GM12878 (cell line): ENCODE measurements around the gene WNK2. TPM values are rescaled to one million over a fixed set of nuclear protein-coding genes. Genes with fewer than 3 reads are reported as not detected.

Experiments used
- ATAC-seq: fragments of 200-7000 bp; cut with Tn5 transposase; 3 replicates; pipeline ENCODE4 v1.9.1; 2020; ENCODE audit warnings: mild to moderate bottlenecking, moderate library complexity
- BruUV-seq: library from RNA; stranded (reverse); fragments of 400-500 nt; replicated peaks from 2 replicates; lab custom pipeline; 2021; lab: Mats Ljungman, UMichigan
- CTCF ChIA-PET: fragments of 300-600 bp; sonication (Branson Sonifier 250); formaldehyde crosslinking; extraction: SDS; loops from one replicate; lab custom pipeline; 2021; ENCODE audit warnings: inconsistent platforms; lab: Yijun Ruan, JAX
- POLR2A ChIA-PET: fragments of 350-600 bp; formaldehyde crosslinking; extraction: SDS; loops from one replicate; lab custom pipeline; 2021; ENCODE audit warnings: inconsistent platforms; lab: Charles Lee
- RAD21 ChIA-PET: fragments of 300-600 bp; sonication (Branson Sonifier 250); formaldehyde crosslinking; loops from one replicate; lab custom pipeline; 2023; ENCODE audit warnings: antibody characterized with exemption; ENCODE audit not compliant: unreplicated experiment; lab: Charles Lee
- SMC1A ChIA-PET: fragments of 300-600 bp; sonication (Branson Sonifier 250); formaldehyde crosslinking; loops from one replicate; lab custom pipeline; 2023; ENCODE audit not compliant: unreplicated experiment, uncharacterized antibody; lab: Charles Lee
- DNase-seq: peaks from one replicate; pipeline ENCODE4 v3.0.0-alpha.2; 2011; ENCODE audit warnings: low read depth, low spot score
- FAIRE-seq: peaks from 3 replicates; lab custom pipeline; 2011; peaks lifted over from hg19 to GRCh38; lab: Jason Lieb, UNC
- H2AFZ ChIP-seq: 2 replicates; pipeline ENCODE4 v1.6.0; 2011; ENCODE audit warnings: low read depth, low read length, control low read depth; ENCODE audit not compliant: control insufficient read depth
- H3K27ac ChIP-seq: 2 replicates; pipeline ENCODE4 v1.5.1; 2011; ENCODE audit warnings: control low read depth; ENCODE audit not compliant: control insufficient read depth, insufficient read depth
- H3K27me3 ChIP-seq, 2 experiments: replicated peaks in 1 of 2; 2 replicates each; pipeline versions ENCODE4 v1.6.0 to v1.6.1; 2011; ENCODE audit warnings: low read length in 1 of 2; ENCODE audit not compliant: control insufficient read depth in 2 of 2, insufficient read depth in 2 of 2
- H3K36me3 ChIP-seq, 2 experiments: 2 replicates each; pipeline ENCODE4 v1.5.1; 2011; ENCODE audit warnings: low read length in 1 of 2; ENCODE audit not compliant: control insufficient read depth in 2 of 2, insufficient read depth in 2 of 2
- H3K4me1 ChIP-seq: 2 replicates; pipeline ENCODE4 v1.6.1; 2011; ENCODE audit warnings: mild to moderate bottlenecking, low read length, moderate library complexity, mixed read lengths; ENCODE audit not compliant: control insufficient read depth, insufficient read depth
- H3K4me2 ChIP-seq: 2 replicates; pipeline ENCODE4 v1.6.0; 2011; ENCODE audit warnings: control low read depth; ENCODE audit not compliant: control insufficient read depth, insufficient read depth
- H3K4me3 ChIP-seq: fragments of 200-600 bp; sonication (generic); 2 replicates; pipeline ENCODE4 v1.5.1; 2016
- H3K79me2 ChIP-seq: 2 replicates; pipeline ENCODE4 v1.6.0; 2011; ENCODE audit warnings: low read length; ENCODE audit not compliant: control insufficient read depth, insufficient read depth
- H3K9ac ChIP-seq: 2 replicates; pipeline ENCODE4 v1.8.0; 2011; ENCODE audit warnings: low read length, control low read depth, mixed read lengths; ENCODE audit not compliant: control insufficient read depth, insufficient read depth
- H3K9me3 ChIP-seq: replicated peaks from 3 replicates; pipeline ENCODE4 v1.5.1; 2011; ENCODE audit warnings: mild to moderate bottlenecking, low read length; ENCODE audit not compliant: control insufficient read depth, insufficient read depth
- H4K20me1 ChIP-seq: 2 replicates; pipeline ENCODE4 v1.6.0; 2011; ENCODE audit not compliant: control insufficient read depth, insufficient read depth
- BHLHE40 ChIP-seq, 2 experiments: fragments of 450-650 bp in 1 of 2; IDR thresholded peaks; 2 replicates each; pipeline ENCODE4 v1.6.1; 2011 to 2017; ENCODE audit warnings: low read depth in 2 of 2, borderline replicate concordance in 1 of 2, improper control_type of control experiment in 1 of 2, low read length in 1 of 2, mild to moderate bottlenecking in 1 of 2
- CREB1 ChIP-seq: IDR thresholded peaks from 2 replicates; pipeline ENCODE4 v1.6.1; 2012; ENCODE audit warnings: low read depth, mild to moderate bottlenecking, inconsistent platforms
- E4F1 ChIP-seq: fragments of 450-650 bp; IDR thresholded peaks from 2 replicates; pipeline ENCODE4 v1.6.1; 2018; ENCODE audit warnings: borderline replicate concordance, mild to moderate bottlenecking; ENCODE audit not compliant: partially characterized antibody
- EZH2 ChIP-seq: IDR thresholded peaks from 2 replicates; pipeline ENCODE4 v1.6.1; 2012; ENCODE audit warnings: low read depth, mild to moderate bottlenecking, control low read depth, inconsistent platforms, low read length, borderline replicate concordance; ENCODE audit not compliant: control insufficient read depth
- IRF3 ChIP-seq: fragments of 450-650 bp; IDR thresholded peaks from 2 replicates; pipeline ENCODE4 v1.6.1; 2014; ENCODE audit warnings: mild to moderate bottlenecking
- RCOR1 ChIP-seq: conservative IDR thresholded peaks from 2 replicates; pipeline ENCODE4 v1.6.1; 2012; ENCODE audit warnings: low read depth, low read length, improper control_type of control experiment
- RELB ChIP-seq: fragments of 450-650 bp; IDR thresholded peaks from 2 replicates; pipeline ENCODE4 v1.6.1; 2017; ENCODE audit warnings: low read depth, mild to moderate bottlenecking, moderate library complexity
- SMARCA5 ChIP-seq: fragments of 450-650 bp; IDR thresholded peaks from 2 replicates; pipeline ENCODE4 v1.6.1; 2017; ENCODE audit warnings: mild to moderate bottlenecking
- STAT1 ChIP-seq: fragments of 450-650 bp; conservative IDR thresholded peaks from 2 replicates; pipeline ENCODE4 v1.6.1; 2014; ENCODE audit warnings: antibody characterized with exemption, mild to moderate bottlenecking
- TCF12 ChIP-seq: IDR thresholded peaks from 2 replicates; pipeline ENCODE4 v1.6.1; 2011; ENCODE audit warnings: low read depth, mild to moderate bottlenecking, low read length
- WGBS: methylation state at CpG from one replicate; pipeline ENCODE4 v1.1.6; 2016; ENCODE audit warnings: low lambda C conversion rate; ENCODE audit not compliant: insufficient replicate concordance, insufficient coverage; ENCODE audit errors: missing lambda C conversion rate; 5-methylcytosine and 5-hydroxymethylcytosine counted together
- in situ Hi-C: fragments of 300-500 bp; cut with MboI; formaldehyde crosslinking; loops from 9 replicates; pipeline ENCODE4 v1.14.3; 2018; ENCODE audit warnings: mixed read lengths
- intact Hi-C: fragments of 100-400 bp; cut with micrococcal nuclease; formaldehyde crosslinking; loops from one replicate; pipeline ENCODE4 v1.14.2; 2022; ENCODE audit not compliant: unreplicated experiment
- polyA plus RNA-seq, 11 experiments: library from polyadenylated mRNA; depleted of rRNA in 4 of 11; unstranded in 6 of 11; stranded (reverse) in 5 of 11; fragments of >200 nt; fragmentation: Nextera tagmentation in 4 of 11; fragmentation: Illumina TruSeq in 1 of 11; extraction: Ambion mirVana in 4 of 11; extraction: Trizol in 1 of 11; gene quantifications; 1 replicate in 1 of 11; 2 replicates in 10 of 11; pipeline versions ENCODE4 v1.2.1 to v1.2.3, GENCODE V29; 2011 to 2016; ENCODE audit warnings: inconsistent platforms in 2 of 11, missing spikeins in 2 of 11, low read depth in 1 of 11
- total RNA-seq, 4 experiments: library from RNA; depleted of rRNA in 3 of 4; stranded (reverse); fragments of >200 nt in 3 of 4; fragmentation: Illumina TruSeq in 1 of 4; extraction: Trizol in 1 of 4; gene quantifications; 2 replicates each; pipeline versions ENCODE4 v1.2.1 to v1.2.3, GENCODE V29; 2013 to 2021
- TF ChIP-seq, protein P1 (sequence below): fragments of 150-350 bp; IDR thresholded peaks from 2 replicates; pipeline ENCODE4 v1.6.1; 2014; ENCODE audit warnings: mild to moderate bottlenecking, low read depth, low read length
- TF ChIP-seq, protein P2 (sequence below): fragments of 450-650 bp; IDR thresholded peaks from 2 replicates; pipeline ENCODE4 v1.6.1; 2017; ENCODE audit warnings: mild to moderate bottlenecking, moderate library complexity

The WNK2 gene
- total and polyA plus RNA-seq, 10 of the 15 experiments (the other 5 are each of a cell fraction or from before 2014, with no cell fraction given), result 0.15 TPM; not detected in 9

DNA sequence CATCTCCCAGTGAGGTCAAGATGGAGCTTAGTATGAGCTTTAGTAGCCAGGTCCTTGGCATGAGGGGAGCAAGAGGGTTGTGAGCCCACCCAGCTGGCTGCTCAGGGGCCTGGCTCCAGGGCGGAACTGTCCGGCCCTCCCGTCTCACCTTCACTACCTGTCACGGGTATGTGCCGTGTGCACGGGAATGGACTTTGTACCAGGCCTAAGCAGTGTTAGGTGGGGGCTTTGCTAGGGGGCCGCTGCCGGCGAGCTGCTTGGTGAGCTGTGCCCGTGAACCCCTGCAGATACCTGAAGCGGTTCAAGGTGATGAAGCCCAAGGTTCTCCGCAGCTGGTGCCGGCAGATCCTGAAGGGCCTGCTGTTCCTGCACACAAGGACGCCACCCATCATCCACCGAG is 46.7 kb downstream of the WNK2 start:
- Histone ChIP-seq H3K4me1 (no peaks in the 10 kb centered on the region), H3K79me2 (no peaks in the 10 kb centered on the region), H3K4me2 (no peak overlapping the region), H3K9ac (no peak overlapping the region), H4K20me1 (no peaks in the 10 kb centered on the region), H3K36me3 (no peaks in the 10 kb centered on the region), H3K4me3 (no peak overlapping the region), H3K27me3 (peaks cover 0 to 4% of the 10 kb centered on the region in 2 experiments; a peak in 3 of 4 replicates), H3K27ac (no peak overlapping the region), H3K9me3 (no peaks in the 10 kb centered on the region), H2AFZ (no peak overlapping the region)
- no TSS peak for BruUV-seq
- RAD21 ChIA-PET, result interaction anchor here (0.9 kb wide), 1 partner anchor 227 kb away, joined by 3 read pairs; no protein-coding TSS in a partner anchor
- intact Hi-C loops, result no loop called here
- SMC1A ChIA-PET, result no interaction called here
- POLR2A ChIA-PET, result no interaction called here
- no peak for DNase-seq
- FAIRE-seq, result no peak
- in situ Hi-C loops, result no loop called here
- ATAC-seq, result no peak
- 53% methylated on average over 15 of the region's 15 CpGs for WGBS
- CTCF ChIA-PET, result no interaction called here
- TF ChIP-seq RELB, result no peak
- TF ChIP-seq, protein P1, sequence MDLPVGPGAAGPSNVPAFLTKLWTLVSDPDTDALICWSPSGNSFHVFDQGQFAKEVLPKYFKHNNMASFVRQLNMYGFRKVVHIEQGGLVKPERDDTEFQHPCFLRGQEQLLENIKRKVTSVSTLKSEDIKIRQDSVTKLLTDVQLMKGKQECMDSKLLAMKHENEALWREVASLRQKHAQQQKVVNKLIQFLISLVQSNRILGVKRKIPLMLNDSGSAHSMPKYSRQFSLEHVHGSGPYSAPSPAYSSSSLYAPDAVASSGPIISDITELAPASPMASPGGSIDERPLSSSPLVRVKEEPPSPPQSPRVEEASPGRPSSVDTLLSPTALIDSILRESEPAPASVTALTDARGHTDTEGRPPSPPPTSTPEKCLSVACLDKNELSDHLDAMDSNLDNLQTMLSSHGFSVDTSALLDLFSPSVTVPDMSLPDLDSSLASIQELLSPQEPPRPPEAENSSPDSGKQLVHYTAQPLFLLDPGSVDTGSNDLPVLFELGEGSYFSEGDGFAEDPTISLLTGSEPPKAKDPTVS, result no peak
- TF ChIP-seq SMARCA5, result no peak
- TF ChIP-seq CREB1, result no peak
- TF ChIP-seq, protein P2, sequence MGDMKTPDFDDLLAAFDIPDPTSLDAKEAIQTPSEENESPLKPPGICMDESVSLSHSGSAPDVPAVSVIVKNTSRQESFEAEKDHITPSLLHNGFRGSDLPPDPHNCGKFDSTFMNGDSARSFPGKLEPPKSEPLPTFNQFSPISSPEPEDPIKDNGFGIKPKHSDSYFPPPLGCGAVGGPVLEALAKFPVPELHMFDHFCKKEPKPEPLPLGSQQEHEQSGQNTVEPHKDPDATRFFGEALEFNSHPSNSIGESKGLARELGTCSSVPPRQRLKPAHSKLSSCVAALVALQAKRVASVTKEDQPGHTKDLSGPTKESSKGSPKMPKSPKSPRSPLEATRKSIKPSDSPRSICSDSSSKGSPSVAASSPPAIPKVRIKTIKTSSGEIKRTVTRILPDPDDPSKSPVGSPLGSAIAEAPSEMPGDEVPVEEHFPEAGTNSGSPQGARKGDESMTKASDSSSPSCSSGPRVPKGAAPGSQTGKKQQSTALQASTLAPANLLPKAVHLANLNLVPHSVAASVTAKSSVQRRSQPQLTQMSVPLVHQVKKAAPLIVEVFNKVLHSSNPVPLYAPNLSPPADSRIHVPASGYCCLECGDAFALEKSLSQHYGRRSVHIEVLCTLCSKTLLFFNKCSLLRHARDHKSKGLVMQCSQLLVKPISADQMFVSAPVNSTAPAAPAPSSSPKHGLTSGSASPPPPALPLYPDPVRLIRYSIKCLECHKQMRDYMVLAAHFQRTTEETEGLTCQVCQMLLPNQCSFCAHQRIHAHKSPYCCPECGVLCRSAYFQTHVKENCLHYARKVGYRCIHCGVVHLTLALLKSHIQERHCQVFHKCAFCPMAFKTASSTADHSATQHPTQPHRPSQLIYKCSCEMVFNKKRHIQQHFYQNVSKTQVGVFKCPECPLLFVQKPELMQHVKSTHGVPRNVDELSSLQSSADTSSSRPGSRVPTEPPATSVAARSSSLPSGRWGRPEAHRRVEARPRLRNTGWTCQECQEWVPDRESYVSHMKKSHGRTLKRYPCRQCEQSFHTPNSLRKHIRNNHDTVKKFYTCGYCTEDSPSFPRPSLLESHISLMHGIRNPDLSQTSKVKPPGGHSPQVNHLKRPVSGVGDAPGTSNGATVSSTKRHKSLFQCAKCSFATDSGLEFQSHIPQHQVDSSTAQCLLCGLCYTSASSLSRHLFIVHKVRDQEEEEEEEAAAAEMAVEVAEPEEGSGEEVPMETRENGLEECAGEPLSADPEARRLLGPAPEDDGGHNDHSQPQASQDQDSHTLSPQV, result no peak
- no peak for TF ChIP-seq TCF12
- no peak for TF ChIP-seq EZH2
- no peak for TF ChIP-seq IRF3
- TF ChIP-seq E4F1, result no peak
- no peak for TF ChIP-seq BHLHE40 (IDR thresholded peaks at IDR 0.05; ENCODE audit: borderline replicate concordance in 1 of 2, low read depth in 2 of 2, low read length in 1 of 2)
- no peak for TF ChIP-seq RCOR1
- TF ChIP-seq STAT1, result no peak
